KG1 (cell line): ENCODE measurements around the gene UBE2Q2.

Experiments used
- DNase-seq: peaks from one replicate; lab custom pipeline; 2025; lab: John Stamatoyannopoulos, UW

UBE2Q2 gene

GRCh38 chr15:75923756-75924155, 80.5 kb downstream of the UBE2Q2 start:
- DNase-seq = no peak

- no peak for DNase-seq
Measured at GRCh38 chr15:75924576-75924975, 81.3 kb downstream of the UBE2Q2 start.

GRCh38 chr15:75925440-75925839, 82.2 kb downstream of the UBE2Q2 start:
- no peak for DNase-seq

GRCh38 chr15:75926931-75927330, 83.7 kb downstream of the UBE2Q2 start:
- DNase-seq = no peak

GRCh38 chr15:75927601-75928000, 84.4 kb downstream of the UBE2Q2 start:
- DNase-seq = no peak

- no peak for DNase-seq
Measured at GRCh38 chr15:75928680-75929608, 85.7 kb downstream of the UBE2Q2 start.

- no peak for DNase-seq
Measured at GRCh38 chr15:75929799-75930565, 86.7 kb downstream of the UBE2Q2 start.

GRCh38 chr15:75930866-75931265, 87.6 kb downstream of the UBE2Q2 start:
- DNase-seq = no peak

GRCh38 chr15:75942464-75942863, 99.2 kb downstream of the UBE2Q2 start:
- no peak for DNase-seq

GRCh38 chr15:75943246-75943645, 100.0 kb downstream of the UBE2Q2 start:
- no peak for DNase-seq

GRCh38 chr15:75943713-75944215, 100.5 kb downstream of the UBE2Q2 start:
- no peak for DNase-seq

GRCh38 chr15:75945953-75946352, 102.7 kb downstream of the UBE2Q2 start:
- DNase-seq = no peak

- no peak for DNase-seq
Measured at GRCh38 chr15:75947092-75947491, 103.8 kb downstream of the UBE2Q2 start.

- no peak for DNase-seq
Measured at GRCh38 chr15:75948761-75949296, 105.6 kb downstream of the UBE2Q2 start.
